Small intestine (tissue), 7 donors: ENCODE measurements around the gene COLEC11. TPM values are rescaled to one million over a fixed set of nuclear protein-coding genes. Genes with fewer than 3 reads are reported as not detected.

ENCODE experiments used
- DNase-seq, 2 donors: peaks; one replicate each; pipeline versions ENCODE4 v3.0.0 to v3.0.0-alpha.2; 2013
- FAIRE-seq: peaks from 2 replicates; lab custom pipeline; 2012; peaks lifted over from hg19 to GRCh38; lab: Jason Lieb, UNC
- H3K27ac ChIP-seq, 3 donors: one replicate each; pipeline ENCODE4 v1.5.1; 2013; ENCODE audit warnings: low read length in 2 of 3, mild to moderate bottlenecking in 2 of 3, control low read depth in 1 of 3, inconsistent platforms in 1 of 3, low read depth in 1 of 3, moderate library complexity in 1 of 3
- H3K27me3 ChIP-seq, 3 donors: one replicate each; pipeline ENCODE4 v1.6.1; 2013; ENCODE audit warnings: low read length in 3 of 3, inconsistent platforms in 1 of 3; ENCODE audit not compliant: control insufficient read depth in 3 of 3, insufficient read depth in 3 of 3
- H3K36me3 ChIP-seq, 3 donors: one replicate each; pipeline ENCODE4 v1.6.1; 2013; ENCODE audit warnings: low read length in 3 of 3, inconsistent platforms in 1 of 3, low read depth in 1 of 3, mild to moderate bottlenecking in 1 of 3, moderate library complexity in 1 of 3; ENCODE audit not compliant: control insufficient read depth in 3 of 3, insufficient read depth in 2 of 3
- H3K4me1 ChIP-seq, 3 donors: one replicate each; pipeline ENCODE4 v1.6.1; 2013; ENCODE audit warnings: low read length in 2 of 3, inconsistent platforms in 1 of 3, low read depth in 1 of 3, mild to moderate bottlenecking in 1 of 3, moderate library complexity in 1 of 3; ENCODE audit not compliant: control insufficient read depth in 3 of 3, insufficient read depth in 2 of 3
- H3K4me3 ChIP-seq, 3 donors: one replicate each; pipeline ENCODE4 v1.5.1; 2013; ENCODE audit warnings: low read length in 3 of 3, control low read depth in 1 of 3, inconsistent platforms in 1 of 3, low read depth in 1 of 3, mild to moderate bottlenecking in 1 of 3, moderate library complexity in 1 of 3
- H3K9me3 ChIP-seq, 2 donors: one replicate each; pipeline ENCODE4 v1.6.1; 2013; ENCODE audit warnings: low read depth in 1 of 2, low read length in 1 of 2; ENCODE audit not compliant: control insufficient read depth in 2 of 2, insufficient read depth in 1 of 2
- WGBS, 3 donors: extraction: QIAGEN DNeasy Blood & Tissue Kit; methylation state at CpG; one replicate each; pipeline ENCODE4 v1.1.7; 2013; 5-methylcytosine and 5-hydroxymethylcytosine counted together
- polyA plus RNA-seq, 4 donors: library from polyadenylated mRNA; stranded (reverse) in 3 of 4; unstranded in 1 of 4; fragments of 200-250 nt in 3 of 4; fragments of 120-200 nt in 1 of 4; gene quantifications; one replicate each; pipeline versions ENCODE4 v1.2.1 to v1.2.3, GENCODE V29; 2013
- donor health status: healthy with polysubstance abuse.
- donor health status: control.
- donor health status: control.
- donor health status: Bipolar disorder and iron deficiency.
- donor health status: healthy.

The COLEC11 gene
- polyA plus RNA-seq, 4 donors = 1.0 to 4.1 (median 2.2) TPM; not detected in 1

GRCh38 chr2:3627500-3628100 lies 32.7 kb downstream of the COLEC11 start:
- no peak for DNase-seq
- Histone ChIP-seq H3K9me3 (no peaks in the 10 kb centered on the region), H3K4me1 (no peaks in the 10 kb centered on the region), H3K4me3 (no peak overlapping the region), H3K27me3 (no peaks in the 10 kb centered on the region), H3K27ac (no peak overlapping the region), H3K36me3 (no peaks in the 10 kb centered on the region)
- no peak for FAIRE-seq
- WGBS, 3 donors = 89 to 96% (median 92%) methylated on average over 21 of the region's 21 CpGs

GRCh38 chr2:3628241-3628679 lies 33.3 kb downstream of the COLEC11 start:
- Histone ChIP-seq H3K4me3 (no peak overlapping the region), H3K9me3 (no peaks in the 10 kb centered on the region), H3K27ac (no peak overlapping the region), H3K4me1 (no peaks in the 10 kb centered on the region), H3K36me3 (no peaks in the 10 kb centered on the region), H3K27me3 (no peaks in the 10 kb centered on the region)
- no peak for DNase-seq
- no peak for FAIRE-seq
- WGBS, 3 donors = 80 to 87% (median 83%) methylated on average over 10 of the region's 10 CpGs

- FAIRE-seq (no peak), DNase-seq (peak in 1 of 2 donors; percentile 18)
- WGBS, 3 donors = 44 to 65% (median 51%) methylated on average over 12 of the region's 12 CpGs
- H3K27ac ChIP-seq = no peak overlapping the region
- no peaks in the 10 kb centered on the region for H3K36me3 ChIP-seq
- H3K4me1 ChIP-seq = no peaks in the 10 kb centered on the region
- H3K9me3 ChIP-seq = no peaks in the 10 kb centered on the region
- H3K4me3 ChIP-seq = no peak overlapping the region
- no peaks in the 10 kb centered on the region for H3K27me3 ChIP-seq
These were observed 33.9 kb downstream of the COLEC11 start for GRCh38 chr2:3628800-3629199.

- H3K27ac ChIP-seq = no peak overlapping the region
- no peaks in the 10 kb centered on the region for H3K4me1 ChIP-seq
- FAIRE-seq (no peak), DNase-seq (no peak)
- H3K27me3 ChIP-seq = no peaks in the 10 kb centered on the region
- 75 to 90% (median 89%) methylated on average over 7 of the region's 7 CpGs for WGBS, 3 donors
- H3K9me3 ChIP-seq = no peaks in the 10 kb centered on the region
- no peak overlapping the region for H3K4me3 ChIP-seq
- H3K36me3 ChIP-seq = no peaks in the 10 kb centered on the region
These were observed 35.7 kb downstream of the COLEC11 start for GRCh38 chr2:3630631-3631030.

GRCh38 chr2:3631161-3631850 lies 36.4 kb downstream of the COLEC11 start:
- no peak for DNase-seq
- Histone ChIP-seq H3K27ac (no peak overlapping the region), H3K27me3 (no peaks in the 10 kb centered on the region), H3K36me3 (no peaks in the 10 kb centered on the region), H3K4me3 (no peak overlapping the region), H3K4me1 (no peaks in the 10 kb centered on the region), H3K9me3 (no peaks in the 10 kb centered on the region)
- WGBS, 3 donors = 79 to 83% (median 80%) methylated on average over 8 to 15 of the region's 15 CpGs
- FAIRE-seq = no peak

GRCh38 chr2:3631851-3632659 lies 37.1 kb downstream of the COLEC11 start:
- Histone ChIP-seq H3K27ac (no peak overlapping the region), H3K4me3 (no peak overlapping the region), H3K27me3 (peaks cover 0 to 3% (median 0%) of the 10 kb centered on the region in 3 donors), H3K9me3 (no peaks in the 10 kb centered on the region), H3K36me3 (no peaks in the 10 kb centered on the region), H3K4me1 (no peaks in the 10 kb centered on the region)
- 89 to 93% (median 92%) methylated on average over 26 of the region's 26 CpGs for WGBS, 3 donors
- FAIRE-seq = no peak
- DNase-seq = no peak

GRCh38 chr2:3633089-3633981 lies 38.4 kb downstream of the COLEC11 start:
- no peak overlapping the region for H3K4me3 ChIP-seq
- no peak overlapping the region for H3K27ac ChIP-seq
- 77 to 80% (median 79%) methylated on average over 33 of the region's 33 CpGs for WGBS, 3 donors
- H3K27me3 ChIP-seq = peaks cover 0 to 3% (median 0%) of the 10 kb centered on the region in 3 donors
- peak in 1 of 2 donors; percentile 16 for DNase-seq
- FAIRE-seq = no peak
- no peaks in the 10 kb centered on the region for H3K4me1 ChIP-seq
- no peaks in the 10 kb centered on the region for H3K36me3 ChIP-seq
- H3K9me3 ChIP-seq = no peaks in the 10 kb centered on the region
